ENCODE results near the gene IL12RB1. TPM values are rescaled to one million over a fixed set of nuclear protein-coding genes. Genes with fewer than 3 reads are reported as not detected.

Gene IL12RB1
- total RNA-seq, 4 donors from 2014 or later: 1.1 to 4.4 (median 1.6) TPM

GRCh38 chr19:18119013-18119716, 32.4 kb upstream of the IL12RB1 start:
- ATAC-seq (ENCODE audit: low FRiP score) (no peak), DNase-seq (ENCODE audit: low spot score) (no peak)
- no peak for TF ChIP-seq CTCF (IDR thresholded peaks at IDR 0.05)

GRCh38 chr19:18118420-18119012, 31.8 kb upstream of the IL12RB1 start:
- no peak for TF ChIP-seq CTCF (IDR thresholded peaks at IDR 0.05)
- ATAC-seq (ENCODE audit: low FRiP score): peak; percentile 8

GRCh38 chr19:18117692-18118378, 31.1 kb upstream of the IL12RB1 start:
- DNase-seq (ENCODE audit: low spot score) (peak; percentile 67), ATAC-seq (ENCODE audit: low FRiP score) (peak; percentile 83)
- TF ChIP-seq CTCF (IDR thresholded peaks at IDR 0.05): no peak

More at GRCh38 chr19:18118420-18119012, 31.8 kb upstream of the IL12RB1 start:
- no peak for DNase-seq (ENCODE audit: low spot score)

- no peak for TF ChIP-seq CTCF (IDR thresholded peaks at IDR 0.05)
- no peak for ATAC-seq (ENCODE audit: low FRiP score)
These were observed 30.6 kb upstream of the IL12RB1 start for GRCh38 chr19:18117364-18117691.

GRCh38 chr19:18114483-18114882, 27.7 kb upstream of the IL12RB1 start:
- DNase-seq (ENCODE audit: low spot score) (no peak), ATAC-seq (ENCODE audit: low FRiP score) (no peak)
- no peak for TF ChIP-seq CTCF (IDR thresholded peaks at IDR 0.05)

More at GRCh38 chr19:18117364-18117691, 30.6 kb upstream of the IL12RB1 start:
- DNase-seq (ENCODE audit: low spot score): no peak

GRCh38 chr19:18113827-18114226, 27.1 kb upstream of the IL12RB1 start:
- DNase-seq (ENCODE audit: low spot score) (no peak), ATAC-seq (ENCODE audit: low FRiP score) (no peak)
- no peak for TF ChIP-seq CTCF (IDR thresholded peaks at IDR 0.05)

Measured in omental fat pad (tissue), 4 donors.